ENCODE results near the gene PHLPP2. TPM values are rescaled to one million over a fixed set of nuclear protein-coding genes. Genes with fewer than 3 reads are reported as not detected.
A peak's percentile ranks its signal among the peaks of the same experiment; 100 is the strongest.

Gene PHLPP2, protein sequence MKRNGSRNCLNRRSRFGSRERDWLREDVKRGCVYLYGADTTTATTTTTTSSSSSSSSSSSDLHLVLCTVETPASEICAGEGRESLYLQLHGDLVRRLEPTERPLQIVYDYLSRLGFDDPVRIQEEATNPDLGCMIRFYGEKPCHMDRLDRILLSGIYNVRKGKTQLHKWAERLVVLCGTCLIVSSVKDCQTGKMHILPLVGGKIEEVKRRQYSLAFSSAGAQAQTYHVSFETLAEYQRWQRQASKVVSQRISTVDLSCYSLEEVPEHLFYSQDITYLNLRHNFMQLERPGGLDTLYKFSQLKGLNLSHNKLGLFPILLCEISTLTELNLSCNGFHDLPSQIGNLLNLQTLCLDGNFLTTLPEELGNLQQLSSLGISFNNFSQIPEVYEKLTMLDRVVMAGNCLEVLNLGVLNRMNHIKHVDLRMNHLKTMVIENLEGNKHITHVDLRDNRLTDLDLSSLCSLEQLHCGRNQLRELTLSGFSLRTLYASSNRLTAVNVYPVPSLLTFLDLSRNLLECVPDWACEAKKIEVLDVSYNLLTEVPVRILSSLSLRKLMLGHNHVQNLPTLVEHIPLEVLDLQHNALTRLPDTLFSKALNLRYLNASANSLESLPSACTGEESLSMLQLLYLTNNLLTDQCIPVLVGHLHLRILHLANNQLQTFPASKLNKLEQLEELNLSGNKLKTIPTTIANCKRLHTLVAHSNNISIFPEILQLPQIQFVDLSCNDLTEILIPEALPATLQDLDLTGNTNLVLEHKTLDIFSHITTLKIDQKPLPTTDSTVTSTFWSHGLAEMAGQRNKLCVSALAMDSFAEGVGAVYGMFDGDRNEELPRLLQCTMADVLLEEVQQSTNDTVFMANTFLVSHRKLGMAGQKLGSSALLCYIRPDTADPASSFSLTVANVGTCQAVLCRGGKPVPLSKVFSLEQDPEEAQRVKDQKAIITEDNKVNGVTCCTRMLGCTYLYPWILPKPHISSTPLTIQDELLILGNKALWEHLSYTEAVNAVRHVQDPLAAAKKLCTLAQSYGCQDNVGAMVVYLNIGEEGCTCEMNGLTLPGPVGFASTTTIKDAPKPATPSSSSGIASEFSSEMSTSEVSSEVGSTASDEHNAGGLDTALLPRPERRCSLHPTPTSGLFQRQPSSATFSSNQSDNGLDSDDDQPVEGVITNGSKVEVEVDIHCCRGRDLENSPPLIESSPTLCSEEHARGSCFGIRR (N-terminal part only)
- total RNA-seq = 1 to 10 TPM; 4.7 to 5.0 TPM

DNA sequence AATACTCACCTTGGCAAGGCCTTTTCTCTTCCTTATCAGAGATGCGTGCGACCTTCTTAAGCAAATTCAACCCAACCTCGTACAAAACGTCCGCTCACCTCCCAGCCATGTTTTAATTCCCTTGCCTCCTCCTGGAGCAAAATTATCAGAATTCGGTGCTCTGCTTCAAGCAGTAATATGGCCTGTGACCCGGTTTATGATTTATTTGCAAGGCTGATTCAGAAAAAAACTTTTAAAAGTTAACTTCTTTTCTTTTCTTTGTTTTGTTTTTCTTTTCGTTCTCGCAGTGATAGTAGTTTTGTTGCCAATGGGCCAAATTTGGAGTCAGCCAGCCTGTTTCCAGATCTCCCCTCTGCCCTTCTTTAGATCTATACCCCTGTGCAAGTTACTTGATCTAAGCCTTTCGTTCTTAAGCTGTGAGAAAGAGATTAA, at the start of gene PHLPP2:
PHLPP2 (minus strand) TSS at position 382 of the 432 bp plus-strand sequence. CDS start 9,906 bp downstream, outside the sequence.
- Mint-ChIP-seq H3K27ac (peak within 1 kb of the TSS; percentile 43), H3K4me3 (peak within 1 kb of the TSS; percentile 78), H3K36me3 (ENCODE audit: low read depth) (no peaks in the 10 kb centered on the region), H3K4me1 (ENCODE audit: low read depth) (peaks cover 21% of the 10 kb centered on the region), H3K27me3 (ENCODE audit: low read depth) (peaks cover 10% of the 10 kb centered on the region), H3K9me3 (ENCODE audit: insufficient read depth) (no peaks in the 10 kb centered on the region)
- DNase-seq = no peak
- ChIA-PET CTCF (no interaction called here), POLR2A (no interaction called here)
- ATAC-seq = no peak

DNA sequence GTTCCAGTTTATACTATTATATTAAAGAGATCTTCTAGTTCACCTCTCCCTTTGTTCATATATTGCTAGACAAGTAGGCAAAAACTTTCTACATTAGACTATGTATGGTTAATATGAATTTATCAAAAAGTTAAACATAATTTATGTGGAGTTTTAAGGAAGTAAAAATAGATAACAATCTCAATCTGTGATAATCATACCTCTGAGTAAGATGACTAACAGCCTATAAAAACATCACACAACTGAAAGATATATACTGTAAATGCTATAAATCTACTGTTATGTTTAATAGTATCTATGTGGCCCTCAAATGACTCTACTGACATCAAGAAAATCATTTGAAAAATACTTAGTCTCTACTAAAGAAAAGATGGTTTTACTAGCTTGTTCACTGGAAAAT, 47.1 kb upstream of the PHLPP2 start:
- no peaks in the 10 kb centered on the region for H3K27me3 Mint-ChIP-seq (ENCODE audit: low read depth)
- CTCF ChIA-PET = no interaction called here
- peaks cover 45% of the 10 kb centered on the region for H3K36me3 Mint-ChIP-seq (ENCODE audit: low read depth)

GRCh38 chr16:71769222-71769621, 44.7 kb upstream of the PHLPP2 start:
- peaks cover 12% of the 10 kb centered on the region for H3K4me1 Mint-ChIP-seq (ENCODE audit: low read depth)
- peaks cover 43% of the 10 kb centered on the region for H3K36me3 Mint-ChIP-seq (ENCODE audit: low read depth)
- CTCF ChIA-PET = interaction anchor here (1.0 to 1.3 kb wide), 2 partner anchors 113 to 192 kb away, joined by 3 to 4 read pairs; no protein-coding TSS in a partner anchor
- H3K27me3 Mint-ChIP-seq (ENCODE audit: low read depth) = no peaks in the 10 kb centered on the region
- no peak overlapping the region for H3K27ac Mint-ChIP-seq
- ATAC-seq = no peak
- H3K4me3 Mint-ChIP-seq = no peak overlapping the region
- POLR2A ChIA-PET = no interaction called here
- DNase-seq = no peak
- no peaks in the 10 kb centered on the region for H3K9me3 Mint-ChIP-seq (ENCODE audit: insufficient read depth)

More for the DNA sequence above, 47.1 kb upstream of the PHLPP2 start:
- no peak overlapping the region for H3K4me3 Mint-ChIP-seq
- peaks cover 21% of the 10 kb centered on the region for H3K4me1 Mint-ChIP-seq (ENCODE audit: low read depth)
- ATAC-seq (no peak), DNase-seq (no peak)
- H3K27ac Mint-ChIP-seq = no peak overlapping the region
- POLR2A ChIA-PET = no interaction called here
- H3K9me3 Mint-ChIP-seq (ENCODE audit: insufficient read depth) = no peaks in the 10 kb centered on the region

- H3K4me1 Mint-ChIP-seq (ENCODE audit: low read depth) = peaks cover 12% of the 10 kb centered on the region
- no peak overlapping the region for H3K27ac Mint-ChIP-seq
- H3K27me3 Mint-ChIP-seq (ENCODE audit: low read depth) = no peaks in the 10 kb centered on the region
- H3K4me3 Mint-ChIP-seq = no peak overlapping the region
- no peaks in the 10 kb centered on the region for H3K9me3 Mint-ChIP-seq (ENCODE audit: insufficient read depth)
- ATAC-seq (no peak), DNase-seq (no peak)
- CTCF ChIA-PET = interaction anchor here (1.5 kb wide), 1 partner anchor 115 kb away, joined by 4 read pairs; no protein-coding TSS in a partner anchor
- POLR2A ChIA-PET = no interaction called here
- peaks cover 47% of the 10 kb centered on the region for H3K36me3 Mint-ChIP-seq (ENCODE audit: low read depth)
Measured at GRCh38 chr16:71767060-71767900, 42.8 kb upstream of the PHLPP2 start.

DNA sequence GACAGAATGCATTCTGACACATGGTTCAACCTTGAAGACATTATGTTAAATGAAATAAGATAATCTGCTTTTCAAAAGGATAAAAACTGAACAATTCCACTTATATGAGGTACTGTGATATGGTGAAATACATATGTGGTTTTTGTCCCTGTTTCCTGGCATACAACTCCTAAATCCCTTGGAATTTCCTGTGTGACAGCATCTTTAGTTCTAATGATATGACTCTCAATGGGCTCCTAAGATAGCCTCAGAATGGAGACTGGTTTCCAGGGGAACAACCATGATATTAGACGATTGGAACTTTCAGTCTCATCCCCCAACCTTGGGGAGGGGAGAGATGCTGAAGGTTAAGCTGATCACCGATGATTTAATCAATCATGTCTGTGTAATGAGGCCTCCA, 37.7 kb upstream of the PHLPP2 start:
- H3K27me3 Mint-ChIP-seq (ENCODE audit: low read depth) = no peaks in the 10 kb centered on the region
- H3K9me3 Mint-ChIP-seq (ENCODE audit: insufficient read depth) = no peaks in the 10 kb centered on the region
- POLR2A ChIA-PET = interaction anchor here (1.1 kb wide), 1 partner anchor 9 kb away, joined by 6 read pairs; no protein-coding TSS in a partner anchor
- peaks cover 6% of the 10 kb centered on the region for H3K4me1 Mint-ChIP-seq (ENCODE audit: low read depth)
- no peak overlapping the region for H3K4me3 Mint-ChIP-seq
- H3K36me3 Mint-ChIP-seq (ENCODE audit: low read depth) = peaks cover 43% of the 10 kb centered on the region
- H3K27ac Mint-ChIP-seq = no peak overlapping the region
- CTCF ChIA-PET = no interaction called here
- DNase-seq = no peak
- no peak for ATAC-seq

DNA sequence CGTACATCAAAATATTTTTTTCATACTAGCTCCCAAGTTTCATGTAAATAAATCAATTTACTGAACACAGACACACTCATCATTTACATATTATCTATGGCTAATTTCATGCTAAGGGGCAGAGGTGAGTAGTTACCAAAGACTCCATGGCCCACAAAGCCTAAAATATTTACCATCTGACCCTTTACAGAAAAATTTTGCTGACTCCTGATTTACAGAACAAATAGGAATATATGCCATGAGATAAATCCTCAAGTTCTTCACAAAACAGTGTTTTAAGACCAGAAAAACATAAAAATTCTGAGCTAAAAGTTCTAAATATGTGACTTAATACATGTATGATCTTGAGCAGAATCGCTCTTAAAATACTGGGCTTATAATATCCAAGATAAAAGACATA, 36.6 kb upstream of the PHLPP2 start:
- no peak for ATAC-seq
- Mint-ChIP-seq H3K4me1 (ENCODE audit: low read depth) (no peaks in the 10 kb centered on the region), H3K4me3 (no peak overlapping the region), H3K36me3 (ENCODE audit: low read depth) (peaks cover 47% of the 10 kb centered on the region), H3K9me3 (ENCODE audit: insufficient read depth) (no peaks in the 10 kb centered on the region), H3K27ac (no peak overlapping the region), H3K27me3 (ENCODE audit: low read depth) (no peaks in the 10 kb centered on the region)
- ChIA-PET POLR2A (no interaction called here), CTCF (no interaction called here)
- DNase-seq = no peak

GRCh38 chr16:71758293-71758760, 33.8 kb upstream of the PHLPP2 start:
- POLR2A ChIA-PET = no interaction called here
- ATAC-seq (no peak), DNase-seq (no peak)
- H3K9me3 Mint-ChIP-seq (ENCODE audit: insufficient read depth) = no peaks in the 10 kb centered on the region
- H3K27me3 Mint-ChIP-seq (ENCODE audit: low read depth) = no peaks in the 10 kb centered on the region
- H3K36me3 Mint-ChIP-seq (ENCODE audit: low read depth) = peaks cover 55% of the 10 kb centered on the region
- CTCF ChIA-PET = no interaction called here
- no peak overlapping the region for H3K27ac Mint-ChIP-seq
- no peak overlapping the region for H3K4me3 Mint-ChIP-seq
- no peaks in the 10 kb centered on the region for H3K4me1 Mint-ChIP-seq (ENCODE audit: low read depth)

GRCh38 chr16:71754652-71755051, 30.2 kb upstream of the PHLPP2 start:
- H3K27me3 Mint-ChIP-seq (ENCODE audit: low read depth) = no peaks in the 10 kb centered on the region
- DNase-seq (no peak), ATAC-seq (no peak)
- H3K4me1 Mint-ChIP-seq (ENCODE audit: low read depth) = no peaks in the 10 kb centered on the region
- no peak overlapping the region for H3K4me3 Mint-ChIP-seq
- ChIA-PET POLR2A (no interaction called here), CTCF (no interaction called here)
- H3K9me3 Mint-ChIP-seq (ENCODE audit: insufficient read depth) = no peaks in the 10 kb centered on the region
- peaks cover 53% of the 10 kb centered on the region for H3K36me3 Mint-ChIP-seq (ENCODE audit: low read depth)
- H3K27ac Mint-ChIP-seq = no peak overlapping the region

DNA sequence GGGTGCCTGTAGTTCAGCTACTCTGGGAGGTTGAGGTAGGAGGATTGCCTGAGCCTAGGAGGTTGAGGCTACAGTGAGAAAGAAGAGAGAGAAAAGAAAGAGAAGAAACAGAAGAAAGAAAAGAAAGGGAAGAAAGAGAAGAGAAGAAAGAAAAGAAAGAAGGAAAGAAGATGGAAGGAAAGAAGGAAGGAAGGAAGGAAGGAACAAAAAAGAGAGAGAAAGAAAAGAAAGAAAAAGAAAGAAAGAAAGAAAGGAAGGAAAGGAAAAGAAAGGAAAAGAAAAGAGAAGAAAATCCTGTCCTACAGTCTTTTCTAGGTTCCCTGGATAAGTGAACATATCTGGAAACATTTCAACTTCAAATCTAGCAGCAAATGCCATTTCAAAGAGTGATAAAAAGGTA, 29.6 kb upstream of the PHLPP2 start:
- no peak for ATAC-seq
- Mint-ChIP-seq H3K27me3 (ENCODE audit: low read depth) (no peaks in the 10 kb centered on the region), H3K4me1 (ENCODE audit: low read depth) (no peaks in the 10 kb centered on the region), H3K4me3 (no peak overlapping the region), H3K9me3 (ENCODE audit: insufficient read depth) (no peaks in the 10 kb centered on the region), H3K36me3 (ENCODE audit: low read depth) (peaks cover 54% of the 10 kb centered on the region), H3K27ac (peak overlapping the region; percentile 6)
- ChIA-PET POLR2A (interaction anchor here (0.6 to 0.9 kb wide), 2 partner anchors 8 to 21 kb away, joined by 3 to 6 read pairs; no protein-coding TSS in a partner anchor), CTCF (interaction anchor here (1.6 kb wide), 1 partner anchor 207 kb away, joined by 5 read pairs; no protein-coding TSS in a partner anchor)
- no peak for DNase-seq

- H3K4me1 Mint-ChIP-seq (ENCODE audit: low read depth) = no peaks in the 10 kb centered on the region
- no peaks in the 10 kb centered on the region for H3K27me3 Mint-ChIP-seq (ENCODE audit: low read depth)
- DNase-seq (no peak), ATAC-seq (no peak)
- ChIA-PET POLR2A (no interaction called here), CTCF (interaction anchor here (1.0 kb wide), 1 partner anchor 27 kb away, joined by 3 read pairs; no protein-coding TSS in a partner anchor)
- no peak overlapping the region for H3K4me3 Mint-ChIP-seq
- peaks cover 47% of the 10 kb centered on the region for H3K36me3 Mint-ChIP-seq (ENCODE audit: low read depth)
- no peak overlapping the region for H3K27ac Mint-ChIP-seq
- H3K9me3 Mint-ChIP-seq (ENCODE audit: insufficient read depth) = no peaks in the 10 kb centered on the region
Measured at GRCh38 chr16:71748226-71748625, 23.7 kb upstream of the PHLPP2 start.

Data from activated CD8-positive, alpha-beta T cell treated with anti-CD3 and anti-CD28 coated beads, Interleukin-2, amount 10 ng/mL, durations not matched to agents 7 days and 5 days (primary cell).